HCT116 (cell line): ENCODE data around the gene NEUROG1. TPM values are rescaled to one million over a fixed set of nuclear protein-coding genes. Genes with fewer than 3 reads are reported as not detected.

Source experiments
- ATAC-seq: fragments of 200-7000 bp; cut with Tn5 transposase; 2 replicates; pipeline ENCODE4 v1.9.1; 2020; ENCODE audit warnings: mild to moderate bottlenecking, moderate library complexity
- BruUV-seq: library from RNA; stranded (reverse); fragments of 400-500 nt; replicated peaks from 2 replicates; lab custom pipeline; 2021; lab: Mats Ljungman, UMichigan
- CTCF ChIA-PET: fragments of 300-600 bp; sonication (Branson Sonifier 250); formaldehyde crosslinking; loops from one replicate; lab custom pipeline; 2021; ENCODE audit warnings: antibody characterized with exemption; lab: Charles Lee
- POLR2A ChIA-PET: fragments of 300-600, 350-600 bp; sonication (Branson Sonifier 250); formaldehyde crosslinking; loops from one replicate; lab custom pipeline; 2021; ENCODE audit warnings: antibody characterized with exemption; lab: Charles Lee
- RAD21 ChIA-PET, 2 experiments: fragments of 300-600 bp; sonication (Branson Sonifier 250); formaldehyde crosslinking; loops; one replicate each; lab custom pipeline; 2023; ENCODE audit warnings: low total read pairs in 2 of 2; ENCODE audit not compliant: uncharacterized antibody in 2 of 2, unreplicated experiment in 2 of 2, low non-redundant PET in 1 of 2; lab: Charles Lee
- DNase-seq: peaks from one replicate; pipeline ENCODE4 v3.0.0-alpha.2; 2010; ENCODE audit warnings: low read depth, low spot score
- H2AFZ ChIP-seq: fragments of 200-600 bp; shearing (Covaris generic), sonication (generic); 2 replicates; pipeline ENCODE4 v1.6.1; 2017; ENCODE audit warnings: low read depth, mixed run types, mixed read lengths, antibody characterized with exemption, low read length; ENCODE audit not compliant: poor library complexity, severe bottlenecking
- H3K27ac ChIP-seq: 2 replicates; pipeline ENCODE4 v1.5.1; 2012; ENCODE audit warnings: low read depth, low read length
- H3K27me3 ChIP-seq: fragments of 200-600 bp; sonication (generic); 2 replicates; pipeline ENCODE4 v1.6.1; 2016; ENCODE audit warnings: mixed run types, low read length, mixed read lengths; ENCODE audit not compliant: insufficient read depth
- H3K36me3 ChIP-seq, 2 experiments: fragments of 200-500 bp in 1 of 2; fragments of 200-600 bp in 1 of 2; sonication (Bioruptor generic) in 1 of 2; sonication (generic) in 1 of 2; 2 replicates each; pipeline versions ENCODE4 v1.5.1 to v1.6.1; 2014 to 2016; ENCODE audit warnings: low read length in 2 of 2, inconsistent platforms in 1 of 2, mixed read lengths in 1 of 2, mixed run types in 1 of 2; ENCODE audit not compliant: insufficient read depth in 2 of 2, control insufficient read depth in 1 of 2
- H3K4me1 ChIP-seq, 2 experiments: fragments of 200-600 bp in 1 of 2; sonication (generic) in 1 of 2; 2 replicates each; pipeline versions ENCODE4 v1.5.1 to v1.6.1; 2012 to 2017; ENCODE audit warnings: low read length in 2 of 2, inconsistent platforms in 1 of 2, mild to moderate bottlenecking in 1 of 2, mixed read lengths in 1 of 2, mixed run types in 1 of 2, moderate library complexity in 1 of 2; ENCODE audit not compliant: insufficient read depth in 2 of 2, control insufficient read depth in 1 of 2
- H3K4me2 ChIP-seq: fragments of 200-600 bp; sonication (generic); 2 replicates; pipeline ENCODE4 v1.6.1; 2017; ENCODE audit warnings: mixed run types, low read length, mixed read lengths
- H3K4me3 ChIP-seq, 2 experiments: fragments of 200-600 bp in 1 of 2; sonication (generic) in 1 of 2; replicated peaks in 1 of 2; 2 replicates each; pipeline ENCODE4 v1.5.1; 2011 to 2016; ENCODE audit warnings: low read length in 2 of 2, control low read depth in 1 of 2, low read depth in 1 of 2, mild to moderate bottlenecking in 1 of 2, mixed read lengths in 1 of 2, mixed run types in 1 of 2
- H3K79me2 ChIP-seq: fragments of 200-600 bp; sonication (generic); 2 replicates; pipeline ENCODE4 v1.6.1; 2017; ENCODE audit warnings: mild to moderate bottlenecking, mixed run types, low read length, moderate library complexity, mixed read lengths; ENCODE audit not compliant: insufficient read depth
- H3K9ac ChIP-seq: fragments of 200-600 bp; sonication (generic); 2 replicates; pipeline ENCODE4 v1.6.1; 2016; ENCODE audit warnings: low read length, mixed read lengths
- H3K9me2 ChIP-seq: fragments of 200-600 bp; sonication (generic), shearing (Covaris generic); 2 replicates; pipeline ENCODE4 v1.6.1; 2017; ENCODE audit warnings: mixed run types, mild to moderate bottlenecking, moderate library complexity; ENCODE audit not compliant: insufficient read depth
- H3K9me3 ChIP-seq, 2 experiments: fragments of 200-500 bp in 1 of 2; fragments of 200-600 bp in 1 of 2; sonication (Bioruptor generic) in 1 of 2; sonication (generic) in 1 of 2; 2 replicates each; pipeline ENCODE4 v1.6.1; 2014 to 2017; ENCODE audit warnings: low read length in 2 of 2, mixed read lengths in 2 of 2, inconsistent platforms in 1 of 2, low read depth in 1 of 2, mild to moderate bottlenecking in 1 of 2, mixed run types in 1 of 2, moderate library complexity in 1 of 2; ENCODE audit not compliant: control insufficient read depth in 1 of 2, insufficient read depth in 1 of 2
- H4K20me1 ChIP-seq: fragments of 200-600 bp; sonication (generic), shearing (Covaris generic); 2 replicates; pipeline ENCODE4 v1.6.1; 2017; ENCODE audit warnings: mixed run types, mild to moderate bottlenecking, moderate library complexity; ENCODE audit not compliant: insufficient read depth
- CBX3 ChIP-seq: IDR thresholded peaks from 2 replicates; pipeline ENCODE4 v1.6.1; 2012; ENCODE audit warnings: low read depth
- RAD21 ChIP-seq: IDR thresholded peaks from 2 replicates; pipeline ENCODE4 v1.6.1; 2012; ENCODE audit warnings: low read depth, mild to moderate bottlenecking
- REST ChIP-seq: IDR thresholded peaks from 2 replicates; pipeline ENCODE4 v1.6.1; 2012; ENCODE audit warnings: low read depth
- TCF7L2 ChIP-seq: IDR thresholded peaks from 2 replicates; pipeline ENCODE4 v1.7.0; 2011; ENCODE audit warnings: borderline replicate concordance, inconsistent platforms; ENCODE audit not compliant: insufficient read depth, insufficient read length; ENCODE audit errors: extremely low read depth
- YY1 ChIP-seq: IDR thresholded peaks from 2 replicates; pipeline ENCODE4 v1.6.1; 2011; ENCODE audit warnings: low read length, low read depth, moderate library complexity, mild to moderate bottlenecking; ENCODE audit not compliant: insufficient replicate concordance; ENCODE audit errors: extremely low read depth
- ZNF274 ChIP-seq: fragments of 200-500 bp; sonication (Bioruptor generic); IDR thresholded peaks from 2 replicates; pipeline ENCODE4 v1.6.1; 2014; ENCODE audit warnings: mild to moderate bottlenecking, low read depth, low read length, inconsistent platforms
- intact Hi-C: fragments of 100-400 bp; cut with micrococcal nuclease; formaldehyde crosslinking; loops from 2 replicates; pipeline ENCODE4 v1.10.0; 2022
- total RNA-seq: library from RNA; stranded (reverse); gene quantifications from one replicate; pipeline ENCODE4 v1.2.1, GENCODE V29; 2021; ENCODE audit not compliant: unreplicated experiment

NEUROG1 gene
- total RNA-seq, 1 experiment from 2014 or later, result not detected

- DNase-seq (no peak), ATAC-seq (no peak)
- Histone ChIP-seq H3K79me2 (no peaks in the 10 kb centered on the region), H3K4me3 (no peak overlapping the region), H3K36me3 (no peaks in the 10 kb centered on the region), H3K27me3 (peaks cover 8% of the 10 kb centered on the region; the same call in 1 of the 2 replicates), H3K9me2 (no peaks in the 10 kb centered on the region), H3K4me2 (no peak overlapping the region), H3K9me3 (no peaks in the 10 kb centered on the region), H4K20me1 (no peaks in the 10 kb centered on the region), H3K27ac (no peak overlapping the region), H3K9ac (no peak overlapping the region), H3K4me1 (peaks cover 0 to 10% of the 10 kb centered on the region in 2 experiments; a peak in 2 of 4 replicates), H2AFZ (no peak overlapping the region)
- BruUV-seq, result no TSS peak
- POLR2A ChIA-PET, result no interaction called here
- TF ChIP-seq ZNF274 (no peak), CBX3 (no peak), YY1 (no peak), REST (no peak), RAD21 (no peak), TCF7L2 (no peak)
- intact Hi-C loops, result no loop called here
- RAD21 ChIA-PET, result no interaction called here
- CTCF ChIA-PET, result interaction anchor here (1.7 kb wide), 1 partner anchor 12 kb away, joined by 5 read pairs; no protein-coding TSS in a partner anchor
These were observed 41.7 kb upstream of the NEUROG1 start for GRCh38 chr5:135577421-135577820.
